GM23248 (cell line): ENCODE data around the gene APLP2.

Experiments
- EZH2 ChIP-seq: fragments of 200-600 bp; sonication (generic); IDR thresholded peaks from 2 replicates; pipeline ENCODE4 v1.6.1; 2018; ENCODE audit warnings: antibody characterized with exemption, mild to moderate bottlenecking; ENCODE audit not compliant: insufficient read depth, poor library complexity, severe bottlenecking
- EZH2phosphoT487 ChIP-seq: fragments of 200-600 bp; sonication (generic); IDR thresholded peaks from 2 replicates; pipeline ENCODE4 v1.6.1; 2018; ENCODE audit warnings: antibody characterized with exemption, moderate library complexity, mild to moderate bottlenecking, low read depth; ENCODE audit not compliant: insufficient read depth

DNA sequence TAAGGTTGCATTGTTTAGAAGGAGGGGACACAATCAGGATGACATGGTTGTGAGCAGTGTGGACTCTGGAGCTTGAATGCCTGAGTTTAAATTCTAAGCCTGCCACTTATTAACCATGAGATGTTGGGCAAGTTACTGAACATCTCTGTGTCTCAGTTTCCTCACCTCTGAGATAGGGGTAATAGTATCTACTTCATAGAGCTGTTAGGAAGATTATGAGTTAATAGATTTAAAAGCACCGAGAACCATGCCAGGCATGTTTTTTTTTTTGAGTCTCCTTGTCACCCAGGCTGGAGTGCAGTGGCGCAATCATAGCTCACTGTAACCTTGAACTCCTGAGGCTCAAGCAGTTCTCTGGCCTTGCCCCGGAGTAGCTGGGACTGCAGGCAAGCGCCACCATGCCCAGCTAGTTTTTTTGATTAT lies 123.2 kb downstream of the APLP2 start:
- TF ChIP-seq EZH2 (no peak), EZH2phosphoT487 (no peak)
